Cardiac muscle cell (in vitro differentiated cells and primary cell): ENCODE results near the gene PICALM. TPM values are rescaled to one million over a fixed set of nuclear protein-coding genes. Genes with fewer than 3 reads are reported as not detected.

Source experiments
- DNase-seq, 2 donors: peaks; one replicate each; pipeline versions ENCODE4 v3.0.0 to v3.0.0-alpha.2; 2010 to 2017; ENCODE audit warnings: low read depth in 1 of 2, low spot score in 1 of 2
- H3K27ac ChIP-seq: fragments of 200-600 bp; sonication (generic); 2 replicates; pipeline ENCODE4 v1.5.1; 2016
- H3K27me3 ChIP-seq: fragments of 200-600 bp; sonication (generic); 2 replicates; pipeline ENCODE4 v1.6.0; 2016; ENCODE audit warnings: control low read depth
- H3K36me3 ChIP-seq: fragments of 200-600 bp; sonication (generic); 2 replicates; pipeline ENCODE4 v1.5.1; 2016; ENCODE audit warnings: control low read depth
- H3K4me1 ChIP-seq: fragments of 200-600 bp; sonication (generic); 2 replicates; pipeline ENCODE4 v1.8.1; 2017; ENCODE audit warnings: low read depth, mild to moderate bottlenecking, mixed run types
- H3K4me3 ChIP-seq: fragments of 200-600 bp; sonication (generic); 2 replicates; pipeline ENCODE4 v1.5.1; 2016; ENCODE audit warnings: mild to moderate bottlenecking
- H3K9me3 ChIP-seq: fragments of 200-600 bp; sonication (generic); 2 replicates; pipeline ENCODE4 v1.5.1; 2017; ENCODE audit warnings: low read depth, mild to moderate bottlenecking, control low read depth
- polyA plus RNA-seq: library from polyadenylated mRNA; unstranded; fragments of >200 nt; fragmentation: Nextera tagmentation; extraction: Ambion mirVana; gene quantifications from 2 replicates; pipeline ENCODE4 v1.2.1, GENCODE V29; 2016
- total RNA-seq: library from RNA; depleted of rRNA; stranded (reverse); fragments of >200 nt; gene quantifications from 2 replicates; pipeline ENCODE4 v1.2.3, GENCODE V29; 2016
- TF ChIP-seq, protein P1 (sequence below): IDR thresholded peaks from 2 replicates; pipeline ENCODE4 v1.5.1; 2012; ENCODE audit warnings: low read depth, mild to moderate bottlenecking, low read length

The PICALM gene
- total and polyA plus RNA-seq, 2 experiments from 2014 or later: 49.9 to 110 TPM

- Histone ChIP-seq H3K27ac (no peak overlapping the region), H3K4me3 (no peak overlapping the region), H3K36me3 (peaks cover 35% of the 10 kb centered on the region)
Measured at GRCh38 chr11:85991508-85991907, 77.4 kb downstream of the PICALM start.

DNA sequence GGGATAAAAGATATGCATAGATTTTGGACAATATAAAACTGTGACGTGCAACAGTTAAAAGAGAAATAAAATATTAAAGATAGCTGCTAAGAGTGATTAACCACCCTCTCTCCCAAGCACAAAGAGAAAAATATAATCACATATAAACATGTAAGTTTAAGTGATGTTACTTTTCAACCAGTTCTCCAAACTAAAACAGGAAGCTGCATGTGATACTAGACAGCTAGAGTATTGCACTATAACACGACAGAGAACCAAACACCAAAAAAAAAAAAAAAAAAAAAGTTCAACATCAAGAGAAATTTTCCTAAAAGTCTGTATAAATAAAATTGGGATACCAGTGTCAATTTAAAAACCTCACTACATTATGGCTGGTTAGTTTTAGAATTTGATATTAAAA is 79.1 kb downstream of the PICALM start:
- DNase-seq: no peak
- no peaks in the 10 kb centered on the region for H3K9me3 ChIP-seq
- peaks cover 12% of the 10 kb centered on the region for H3K4me1 ChIP-seq
- peaks cover 18% of the 10 kb centered on the region for H3K36me3 ChIP-seq
- TF ChIP-seq, protein P1, sequence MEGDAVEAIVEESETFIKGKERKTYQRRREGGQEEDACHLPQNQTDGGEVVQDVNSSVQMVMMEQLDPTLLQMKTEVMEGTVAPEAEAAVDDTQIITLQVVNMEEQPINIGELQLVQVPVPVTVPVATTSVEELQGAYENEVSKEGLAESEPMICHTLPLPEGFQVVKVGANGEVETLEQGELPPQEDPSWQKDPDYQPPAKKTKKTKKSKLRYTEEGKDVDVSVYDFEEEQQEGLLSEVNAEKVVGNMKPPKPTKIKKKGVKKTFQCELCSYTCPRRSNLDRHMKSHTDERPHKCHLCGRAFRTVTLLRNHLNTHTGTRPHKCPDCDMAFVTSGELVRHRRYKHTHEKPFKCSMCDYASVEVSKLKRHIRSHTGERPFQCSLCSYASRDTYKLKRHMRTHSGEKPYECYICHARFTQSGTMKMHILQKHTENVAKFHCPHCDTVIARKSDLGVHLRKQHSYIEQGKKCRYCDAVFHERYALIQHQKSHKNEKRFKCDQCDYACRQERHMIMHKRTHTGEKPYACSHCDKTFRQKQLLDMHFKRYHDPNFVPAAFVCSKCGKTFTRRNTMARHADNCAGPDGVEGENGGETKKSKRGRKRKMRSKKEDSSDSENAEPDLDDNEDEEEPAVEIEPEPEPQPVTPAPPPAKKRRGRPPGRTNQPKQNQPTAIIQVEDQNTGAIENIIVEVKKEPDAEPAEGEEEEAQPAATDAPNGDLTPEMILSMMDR: no peak
- peak overlapping the region; percentile 58 for H3K27ac ChIP-seq
- no peaks in the 10 kb centered on the region for H3K27me3 ChIP-seq
- no peak overlapping the region for H3K4me3 ChIP-seq

More at GRCh38 chr11:85991508-85991907, 77.4 kb downstream of the PICALM start:
- Histone ChIP-seq H3K9me3 (no peaks in the 10 kb centered on the region), H3K27me3 (no peaks in the 10 kb centered on the region), H3K4me1 (peaks cover 12% of the 10 kb centered on the region)
- no peak for DNase-seq
- TF ChIP-seq, protein P1: no peak

GRCh38 chr11:85988780-85989179 is 80.1 kb downstream of the PICALM start:
- DNase-seq: no peak
- Histone ChIP-seq H3K27me3 (no peaks in the 10 kb centered on the region), H3K4me1 (peaks cover 12% of the 10 kb centered on the region), H3K4me3 (no peak overlapping the region), H3K27ac (peak overlapping the region; percentile 58), H3K36me3 (peaks cover 14% of the 10 kb centered on the region), H3K9me3 (no peaks in the 10 kb centered on the region)
- TF ChIP-seq, protein P1: no peak

GRCh38 chr11:85977751-85978160 is 91.1 kb downstream of the PICALM start:
- H3K36me3 ChIP-seq: peaks cover 28% of the 10 kb centered on the region

GRCh38 chr11:85976525-85976924 is 92.4 kb downstream of the PICALM start:
- no peaks in the 10 kb centered on the region for H3K27me3 ChIP-seq
- no peak for DNase-seq
- no peak overlapping the region for H3K27ac ChIP-seq
- H3K4me1 ChIP-seq: no peaks in the 10 kb centered on the region
- H3K4me3 ChIP-seq: no peak overlapping the region
- H3K9me3 ChIP-seq: no peaks in the 10 kb centered on the region
- H3K36me3 ChIP-seq: peaks cover 32% of the 10 kb centered on the region
- TF ChIP-seq, protein P1: no peak

More at GRCh38 chr11:85977751-85978160, 91.1 kb downstream of the PICALM start:
- Histone ChIP-seq H3K4me3 (no peak overlapping the region), H3K4me1 (no peaks in the 10 kb centered on the region), H3K9me3 (no peaks in the 10 kb centered on the region), H3K27me3 (no peaks in the 10 kb centered on the region), H3K27ac (no peak overlapping the region)
- peak in 1 of 2 donors; percentile 23 for DNase-seq
- TF ChIP-seq, protein P1: no peak

- H3K36me3 ChIP-seq: peaks cover 36% of the 10 kb centered on the region
Measured at GRCh38 chr11:85974122-85974521, 94.8 kb downstream of the PICALM start.

More at GRCh38 chr11:85974122-85974521, 94.8 kb downstream of the PICALM start:
- H3K9me3 ChIP-seq: no peaks in the 10 kb centered on the region
- TF ChIP-seq, protein P1: no peak
- H3K4me3 ChIP-seq: no peak overlapping the region
- no peak overlapping the region for H3K27ac ChIP-seq
- no peaks in the 10 kb centered on the region for H3K27me3 ChIP-seq
- DNase-seq: peak in 1 of 2 donors; percentile 76
- H3K4me1 ChIP-seq: peaks cover 5% of the 10 kb centered on the region
